COLO829 (cell line): ENCODE data around the gene SMAD5.

Experiments used
- DNase-seq: peaks from one replicate; pipeline ENCODE4 v3.0.0; 2012; ENCODE audit warnings: low spot score

The SMAD5 gene

DNA sequence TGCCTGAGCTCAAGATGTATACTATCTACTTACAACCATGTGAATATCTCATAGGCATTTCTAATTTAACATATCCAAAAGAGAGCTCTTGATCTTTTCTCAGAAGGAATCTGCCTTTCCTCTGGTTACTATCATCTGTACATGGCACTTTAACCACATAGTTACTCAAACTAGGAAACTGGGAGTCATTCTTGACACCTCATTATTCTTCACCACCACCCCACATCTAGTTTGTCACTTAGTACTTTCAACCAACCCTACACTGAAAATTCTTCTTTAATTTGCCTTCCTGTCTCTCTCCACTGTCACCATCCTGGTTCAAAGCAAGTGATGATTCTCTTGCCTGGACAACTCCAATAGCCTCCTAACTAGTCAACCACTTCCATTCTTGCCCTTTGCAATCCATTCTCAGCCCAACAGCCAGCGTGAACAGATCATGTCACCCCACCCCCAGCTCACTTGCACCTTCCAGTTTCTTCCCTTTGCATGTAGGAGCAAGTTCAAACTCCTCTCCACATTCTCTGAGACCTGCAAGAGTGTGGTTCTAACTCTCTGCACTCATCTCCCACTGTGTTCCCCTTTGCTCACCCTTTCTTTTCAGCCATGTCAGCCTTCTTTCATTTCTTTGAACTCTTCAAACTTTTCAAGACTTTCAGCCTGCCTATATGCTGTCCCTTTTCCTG is 17.3 kb upstream of the SMAD5 start:
- DNase-seq = no peak

GRCh38 chr5:136120529-136120928 is 12.1 kb upstream of the SMAD5 start:
- no peak for DNase-seq

DNA sequence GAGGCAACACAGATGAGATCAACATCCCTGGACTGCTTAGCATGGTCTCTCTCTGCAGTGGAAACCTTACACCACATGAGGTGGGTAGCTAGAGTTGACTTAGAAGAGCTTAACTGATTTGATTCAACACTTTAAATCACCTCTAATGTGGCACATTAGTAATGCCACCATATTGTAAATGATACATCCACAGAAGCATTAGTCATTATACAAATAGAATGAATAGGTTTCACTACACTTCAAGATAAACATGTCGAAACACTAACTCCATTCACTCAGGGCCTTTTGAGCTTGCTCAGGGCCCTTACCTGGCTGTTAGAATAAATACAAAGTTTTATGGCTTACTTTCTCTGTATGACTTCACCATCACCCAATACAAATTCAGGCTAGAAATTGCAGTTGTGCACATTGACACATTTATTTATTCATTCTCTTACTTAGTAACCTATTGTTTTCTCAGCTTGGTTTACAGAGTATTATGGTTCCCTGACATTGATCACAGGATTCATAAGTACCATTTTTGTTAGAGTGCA is 9.3 kb upstream of the SMAD5 start:
- DNase-seq = no peak

- DNase-seq = no peak
These were observed 5.1 kb upstream of the SMAD5 start for GRCh38 chr5:136127560-136127959.

- DNase-seq = no peak
These were observed 4.2 kb upstream of the SMAD5 start for GRCh38 chr5:136128481-136128880.

GRCh38 chr5:136129445-136129844 is 3.2 kb upstream of the SMAD5 start:
- no peak for DNase-seq

- DNase-seq = no peak
These were observed 2.1 kb upstream of the SMAD5 start for GRCh38 chr5:136130581-136130980.

DNA sequence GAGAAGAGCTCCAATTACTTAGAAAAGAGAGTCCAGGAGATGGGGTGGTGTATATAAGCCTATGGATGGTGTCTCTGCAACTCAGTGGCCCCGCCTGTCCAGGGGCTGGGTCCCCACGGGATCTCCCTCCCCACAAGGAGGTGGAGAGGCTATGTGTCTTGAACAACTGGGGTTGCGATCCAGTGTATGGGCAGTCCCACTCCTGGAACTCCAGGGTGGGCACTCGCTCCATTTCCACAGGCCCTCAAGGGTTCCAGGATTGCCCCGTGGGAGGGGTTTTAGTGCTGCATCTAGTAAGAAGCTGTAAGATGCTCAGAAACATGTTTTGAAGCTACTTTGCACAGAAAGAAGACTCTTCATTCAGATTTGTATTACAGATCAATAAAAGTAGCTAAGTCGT is 558 bp upstream of the SMAD5 start:
- DNase-seq = no peak

GRCh38 chr5:136133222-136133921 is 727 bp downstream of the SMAD5 start:
- peak; percentile 8 for DNase-seq

DNA sequence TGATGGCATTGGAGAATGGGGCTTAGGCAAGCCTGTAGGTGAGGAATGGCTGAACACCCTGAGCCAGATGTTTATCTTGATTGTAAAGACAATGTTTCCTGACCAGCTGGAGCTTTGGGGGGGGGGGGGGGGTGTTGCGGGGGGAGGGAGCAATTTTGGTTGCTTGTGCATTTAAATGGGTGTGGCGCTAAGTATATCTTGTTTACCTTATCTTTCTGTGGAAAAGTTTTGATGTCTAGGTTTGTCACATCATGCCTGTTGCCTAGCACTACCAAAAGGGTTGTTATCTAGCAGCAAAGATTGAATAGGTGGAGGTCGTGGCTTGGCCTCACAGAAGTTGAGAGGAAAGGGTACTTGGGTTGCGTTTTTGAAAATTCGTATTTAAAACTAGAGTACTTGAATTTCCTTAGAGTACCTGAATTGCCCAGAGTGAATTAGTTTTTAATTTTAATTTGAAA is 1.3 kb downstream of the SMAD5 start:
- no peak for DNase-seq

GRCh38 chr5:136134653-136135052 is 2.0 kb downstream of the SMAD5 start:
- DNase-seq = no peak

GRCh38 chr5:136135536-136135935 is 2.9 kb downstream of the SMAD5 start:
- DNase-seq = no peak

DNA sequence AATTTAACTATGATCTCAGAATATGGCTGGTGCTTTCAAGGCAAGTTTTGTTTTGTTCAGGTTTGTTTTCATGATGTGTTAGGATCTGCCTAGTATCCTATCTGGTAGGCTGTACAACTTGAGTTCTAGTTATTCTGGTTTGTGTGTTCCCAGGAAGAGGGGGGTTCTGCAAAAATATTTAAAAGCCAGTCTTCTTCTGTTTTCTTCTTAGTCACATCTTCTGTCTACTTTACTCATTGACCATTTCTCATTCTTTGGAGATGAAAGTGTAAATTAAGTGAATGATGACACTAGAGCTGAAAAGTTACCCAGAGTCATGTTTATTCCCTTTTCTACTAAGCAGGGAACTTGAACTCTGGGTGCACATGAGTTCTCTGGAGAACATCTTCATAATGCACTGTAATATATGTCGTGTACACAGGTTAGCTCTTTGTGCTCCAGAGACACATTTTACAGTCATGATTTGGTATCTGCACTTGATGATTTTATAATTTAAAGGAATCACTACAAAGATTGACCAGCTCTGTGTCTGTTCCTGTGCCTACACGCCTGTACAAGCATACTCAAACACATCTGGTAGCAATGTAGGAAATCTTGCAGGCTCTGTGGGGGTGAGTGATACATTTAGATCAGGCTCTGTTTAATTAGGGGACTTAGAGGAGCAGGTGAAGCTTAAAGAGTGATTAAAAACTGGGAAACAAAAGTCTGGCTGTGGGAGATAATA is 5.0 kb downstream of the SMAD5 start:
- DNase-seq = no peak

- no peak for DNase-seq
These were observed 8.9 kb downstream of the SMAD5 start for GRCh38 chr5:136141561-136141960.

DNA sequence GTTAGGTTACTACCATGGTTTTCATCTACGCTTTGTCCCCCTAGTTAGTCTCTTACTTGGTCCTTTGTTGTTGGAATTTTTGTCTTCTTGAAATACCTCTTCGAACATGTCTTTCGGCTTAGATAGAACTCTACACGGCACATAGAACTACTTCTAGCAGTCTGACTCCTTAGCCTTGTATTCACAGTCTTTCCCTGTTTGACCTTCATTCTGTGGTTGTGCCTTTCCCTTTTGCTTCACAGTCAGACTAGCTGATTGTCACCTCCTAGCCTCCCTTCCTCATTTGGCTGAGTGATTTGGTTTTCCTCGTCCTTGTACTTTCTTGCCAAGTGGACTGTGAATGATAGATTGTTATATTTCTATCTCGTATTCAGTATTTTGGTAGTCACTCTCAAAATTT is 10.7 kb downstream of the SMAD5 start:
- DNase-seq = no peak

DNA sequence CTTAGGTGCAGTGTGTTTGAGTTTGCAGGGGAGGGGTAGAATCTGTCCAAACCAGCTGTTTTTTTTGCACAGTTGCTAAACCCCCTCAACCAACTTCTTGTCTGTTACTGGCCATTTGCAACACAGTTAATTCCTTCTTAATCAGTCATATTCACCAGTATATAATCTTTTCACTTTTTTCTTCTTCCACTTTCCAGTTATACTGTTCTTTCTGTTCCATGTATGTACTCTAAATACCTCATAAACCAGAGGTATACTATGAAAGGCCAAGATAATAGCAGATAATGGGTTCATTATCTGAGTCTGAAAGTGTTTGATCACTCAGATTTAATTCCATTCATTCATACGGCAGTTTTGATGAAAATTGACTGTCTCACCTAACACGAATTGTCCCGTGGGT is 11.1 kb downstream of the SMAD5 start:
- DNase-seq = no peak

DNA sequence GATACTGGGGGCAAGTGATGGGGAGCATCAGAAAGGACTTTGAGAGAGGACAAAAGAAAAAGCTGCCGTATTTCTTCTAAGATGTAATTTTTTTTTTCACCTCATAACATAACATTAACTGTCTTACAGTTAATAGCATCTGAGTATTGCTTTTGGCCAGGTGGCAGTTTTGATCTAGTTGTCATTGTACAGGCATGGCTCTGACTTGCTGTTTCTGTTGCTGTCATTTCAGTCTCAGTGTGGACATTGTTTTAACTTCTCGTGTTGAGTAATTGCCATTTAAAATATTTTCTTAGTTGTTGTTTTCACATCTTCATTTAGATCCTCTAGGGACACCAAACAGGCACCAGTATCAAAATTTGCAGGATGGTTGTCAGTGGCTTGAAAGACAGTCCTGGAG is 12.4 kb downstream of the SMAD5 start:
- no peak for DNase-seq

DNA sequence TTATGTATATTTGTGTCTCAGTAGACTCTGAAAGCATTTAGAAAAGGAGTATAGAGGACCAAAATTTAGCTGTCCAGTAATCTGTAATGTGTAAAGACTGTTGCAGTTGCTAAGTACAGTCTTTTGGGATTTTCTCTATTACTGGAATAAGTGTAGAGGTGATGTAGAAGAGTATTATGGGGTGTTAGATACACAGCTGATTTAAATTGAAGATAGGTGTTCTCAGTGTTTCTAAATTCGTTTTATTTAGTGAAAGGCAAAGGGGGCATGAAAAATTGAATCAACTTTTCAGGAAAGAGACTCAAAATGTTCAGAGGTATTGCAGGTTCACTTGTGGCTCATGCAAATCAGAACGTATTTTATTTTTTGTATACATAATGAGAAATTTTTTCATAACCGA is 13.6 kb downstream of the SMAD5 start:
- no peak for DNase-seq

DNA sequence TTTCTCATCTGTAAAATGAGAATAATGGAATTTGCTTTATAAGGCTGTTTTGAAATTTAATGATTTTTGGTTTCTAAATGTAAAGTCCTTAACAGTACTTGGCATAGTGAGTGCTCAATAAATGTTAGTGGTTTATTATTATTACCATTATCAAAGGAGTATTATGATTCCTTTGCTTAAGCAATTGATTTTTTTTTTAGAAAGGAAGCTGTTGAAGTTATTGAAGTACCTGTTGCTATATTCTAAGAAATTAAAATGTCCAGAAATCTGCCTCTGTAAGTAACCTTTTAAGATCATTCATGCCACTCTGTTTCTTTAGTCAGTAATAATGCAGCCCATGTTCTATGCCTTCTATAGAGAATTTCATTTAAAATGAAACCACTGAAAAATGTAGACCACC is 15.0 kb downstream of the SMAD5 start:
- no peak for DNase-seq

- DNase-seq = no peak
These were observed 17.2 kb downstream of the SMAD5 start for GRCh38 chr5:136149891-136150290.

GRCh38 chr5:136153581-136154236 is 21.1 kb downstream of the SMAD5 start:
- DNase-seq = no peak

DNA sequence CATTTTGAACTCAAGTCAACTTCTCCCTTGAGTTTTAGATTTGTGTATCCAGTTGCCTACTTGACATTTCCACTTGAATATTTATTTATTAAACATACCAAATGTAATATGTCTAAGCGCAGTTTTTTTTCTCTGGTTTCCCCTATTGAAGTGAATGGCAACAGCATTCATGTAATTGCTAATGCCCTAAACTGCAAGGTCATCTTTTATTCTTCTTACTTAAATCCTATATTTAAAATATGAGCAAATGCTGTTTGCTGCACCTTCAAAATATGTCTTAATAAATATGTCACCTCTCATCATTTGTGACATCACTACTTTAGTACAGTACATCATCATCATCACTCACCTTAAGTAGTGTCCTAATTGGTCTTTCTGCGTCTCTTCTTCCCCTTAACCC is 22.4 kb downstream of the SMAD5 start:
- DNase-seq = no peak
